ENCODE data around the gene NAALADL2.

The NAALADL2 gene

GRCh38 chr3:174859114-174859735 is at the start of gene NAALADL2:
Gene NAALADL2, plus strand, starts transcription at chr3:174859334.
- no peak for DNase-seq

- no peak for DNase-seq
These were observed 48.9 kb upstream of the NAALADL2 start for GRCh38 chr3:174810254-174810653.

- no peak for DNase-seq
These were observed 46.8 kb upstream of the NAALADL2 start for GRCh38 chr3:174812172-174812862.

- DNase-seq = no peak
These were observed 43.4 kb upstream of the NAALADL2 start for GRCh38 chr3:174815750-174816149.

- no peak for DNase-seq
These were observed 38.2 kb upstream of the NAALADL2 start for GRCh38 chr3:174820885-174821284.

- DNase-seq = no peak
These were observed 37.7 kb upstream of the NAALADL2 start for GRCh38 chr3:174821477-174821876.

- no peak for DNase-seq
These were observed 36.8 kb upstream of the NAALADL2 start for GRCh38 chr3:174822320-174822719.

- no peak for DNase-seq
These were observed 33.1 kb upstream of the NAALADL2 start for GRCh38 chr3:174826069-174826468.

- DNase-seq = no peak
These were observed 14.4 kb upstream of the NAALADL2 start for GRCh38 chr3:174844746-174845145.

- no peak for DNase-seq
These were observed 13.1 kb upstream of the NAALADL2 start for GRCh38 chr3:174846055-174846454.

- DNase-seq = no peak
These were observed 4.1 kb upstream of the NAALADL2 start for GRCh38 chr3:174854987-174855386.

GRCh38 chr3:174857301-174857700 is 1.8 kb upstream of the NAALADL2 start:
- DNase-seq = no peak

GRCh38 chr3:174858353-174858752 is 781 bp upstream of the NAALADL2 start:
- no peak for DNase-seq

- no peak for DNase-seq
These were observed 622 bp downstream of the NAALADL2 start for GRCh38 chr3:174859756-174860155.

- DNase-seq = no peak
These were observed 3.0 kb downstream of the NAALADL2 start for GRCh38 chr3:174862101-174862500.

- DNase-seq = no peak
These were observed 3.5 kb downstream of the NAALADL2 start for GRCh38 chr3:174862666-174863065.

- no peak for DNase-seq
These were observed 4.4 kb downstream of the NAALADL2 start for GRCh38 chr3:174863488-174863887.

- DNase-seq = no peak
These were observed 10.3 kb downstream of the NAALADL2 start for GRCh38 chr3:174869448-174869847.

GRCh38 chr3:174873832-174874657 is 14.9 kb downstream of the NAALADL2 start:
- DNase-seq = no peak

GRCh38 chr3:174882789-174883188 is 23.7 kb downstream of the NAALADL2 start:
- DNase-seq = no peak

- no peak for DNase-seq
These were observed 24.9 kb downstream of the NAALADL2 start for GRCh38 chr3:174883881-174884675.

- DNase-seq = no peak
These were observed 25.8 kb downstream of the NAALADL2 start for GRCh38 chr3:174884776-174885568.
